Activated CD8-positive, alpha-beta T cell treated with anti-CD3 and anti-CD28 coated beads, Interleukin-2, amount 10 ng/mL, durations not matched to agents 7 days and 5 days (primary cell): Measurements from ENCODE around the gene NCK2. TPM values are rescaled to one million over a fixed set of nuclear protein-coding genes. Genes with fewer than 3 reads are reported as not detected.
"Not testable (repeated sequence)": the region's sequence is repeated elsewhere in the genome, so short reads cannot be mapped to it uniquely, and the experiment has no call there.

Source experiments
- ATAC-seq: fragments of 150-1000 bp; cut with Tn5 transposase; one replicate; pipeline ENCODE4 v1.10.0; 2021; ENCODE audit warnings: moderate library complexity
- CTCF ChIA-PET: fragments of 350-600 bp; sonication (Branson Sonifier 250); formaldehyde crosslinking; loops from one replicate; lab custom pipeline; 2021; ENCODE audit warnings: antibody characterized with exemption; lab: Charles Lee
- POLR2A ChIA-PET: fragments of 350-600 bp; sonication (Branson Sonifier 250); formaldehyde crosslinking; loops from one replicate; lab custom pipeline; 2021; ENCODE audit warnings: antibody characterized with exemption; lab: Charles Lee
- DNase-seq: peaks from one replicate; pipeline ENCODE4 v3.0.0-alpha.2; 2020
- H3K27ac Mint-ChIP-seq: one replicate; pipeline ENCODE4 v1.8.0; 2021; ENCODE audit warnings: mild to moderate bottlenecking, mixed read lengths
- H3K27me3 Mint-ChIP-seq: one replicate; pipeline ENCODE4 v1.8.0; 2021; ENCODE audit warnings: low read depth, mixed read lengths
- H3K36me3 Mint-ChIP-seq: one replicate; pipeline ENCODE4 v1.8.0; 2021; ENCODE audit warnings: low read depth, mixed read lengths
- H3K4me1 Mint-ChIP-seq: one replicate; pipeline ENCODE4 v1.8.0; 2021; ENCODE audit warnings: low read depth, mixed read lengths
- H3K4me3 Mint-ChIP-seq: one replicate; pipeline ENCODE4 v1.8.0; 2021; ENCODE audit warnings: mild to moderate bottlenecking, mixed read lengths
- H3K9me3 Mint-ChIP-seq: one replicate; pipeline ENCODE4 v1.8.0; 2022; ENCODE audit warnings: mixed read lengths; ENCODE audit not compliant: insufficient read depth
- total RNA-seq, 2 experiments: library from RNA; stranded (reverse); gene quantifications; one replicate each; pipeline ENCODE4 v1.2.3, GENCODE V29; 2021

The NCK2 gene
- total RNA-seq, 2 experiments from 2014 or later: 60.7 to 61.3 TPM

DNA sequence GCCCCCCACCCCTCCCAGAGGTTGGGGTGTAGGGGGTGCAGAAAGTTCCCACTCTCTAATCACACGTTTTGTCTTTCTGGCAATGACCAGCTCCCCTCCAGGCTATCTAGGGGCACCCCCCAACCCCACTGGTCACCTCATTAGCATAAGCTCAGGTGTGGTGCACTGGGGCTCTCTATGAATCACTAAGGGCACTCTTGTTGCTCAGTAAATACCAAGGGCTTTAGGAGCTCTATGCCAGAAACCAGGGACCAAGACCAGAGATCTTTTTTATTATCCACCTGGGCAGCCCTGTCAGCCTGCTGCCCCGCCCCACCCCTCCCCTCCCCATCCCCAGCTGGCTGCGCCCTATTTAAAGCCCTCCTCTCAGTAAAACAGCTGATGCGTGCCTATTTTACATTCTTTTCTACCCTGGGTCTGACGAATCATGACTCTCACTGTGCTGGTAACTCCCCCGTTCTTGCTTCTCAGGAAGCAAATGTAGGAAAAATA is 24.3 kb downstream of the NCK2 start:
- POLR2A ChIA-PET: interaction anchor here (0.9 to 1.0 kb wide), 2 partner anchors 11 to 14 kb away, joined by 3 to 5 read pairs; no protein-coding TSS in a partner anchor
- H3K27me3 Mint-ChIP-seq: no peaks in the 10 kb centered on the region
- H3K36me3 Mint-ChIP-seq: peaks cover 75% of the 10 kb centered on the region
- CTCF ChIA-PET: interaction anchor here (1.1 to 1.6 kb wide), 5 partner anchors 11 to 192 kb away, joined by 3 to 6 read pairs (median 5); no protein-coding TSS in a partner anchor
- H3K4me1 Mint-ChIP-seq: peaks cover 92% of the 10 kb centered on the region
- ATAC-seq (no peak), DNase-seq (no peak)
- H3K4me3 Mint-ChIP-seq: no peak overlapping the region
- H3K27ac Mint-ChIP-seq: peak overlapping the region; percentile 80
- H3K9me3 Mint-ChIP-seq: no peaks in the 10 kb centered on the region

DNA sequence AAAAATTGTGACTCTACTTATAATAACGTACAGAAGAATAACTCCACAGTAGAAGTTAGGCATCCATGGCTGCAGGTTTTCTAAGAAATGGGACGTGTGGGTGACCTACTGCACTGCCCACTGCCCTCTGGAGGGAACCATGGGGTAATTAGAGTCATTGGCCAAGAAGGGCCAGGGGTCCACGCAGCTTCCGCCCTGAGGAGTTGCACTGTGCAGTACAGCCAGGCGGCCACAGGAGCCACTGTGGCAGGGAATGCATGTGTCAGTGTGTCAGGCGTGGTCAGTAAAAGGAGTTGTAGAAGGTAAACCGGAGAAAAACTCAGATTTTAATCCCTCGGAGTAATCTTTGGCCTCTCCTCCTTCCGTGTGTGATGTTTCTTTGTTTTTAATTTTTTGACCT is 24.8 kb downstream of the NCK2 start:
- CTCF ChIA-PET: interaction anchor here (1.1 to 1.6 kb wide), 4 partner anchors 11 to 34 kb away, joined by 3 to 6 read pairs (median 6); no protein-coding TSS in a partner anchor
- H3K27ac Mint-ChIP-seq: peak overlapping the region; percentile 80
- no peak overlapping the region for H3K4me3 Mint-ChIP-seq
- ATAC-seq (peak; percentile 48), DNase-seq (no peak)
- H3K27me3 Mint-ChIP-seq: no peaks in the 10 kb centered on the region
- POLR2A ChIA-PET: no interaction called here
- no peaks in the 10 kb centered on the region for H3K9me3 Mint-ChIP-seq
- peaks cover 75% of the 10 kb centered on the region for H3K36me3 Mint-ChIP-seq
- H3K4me1 Mint-ChIP-seq: peaks cover 92% of the 10 kb centered on the region

DNA sequence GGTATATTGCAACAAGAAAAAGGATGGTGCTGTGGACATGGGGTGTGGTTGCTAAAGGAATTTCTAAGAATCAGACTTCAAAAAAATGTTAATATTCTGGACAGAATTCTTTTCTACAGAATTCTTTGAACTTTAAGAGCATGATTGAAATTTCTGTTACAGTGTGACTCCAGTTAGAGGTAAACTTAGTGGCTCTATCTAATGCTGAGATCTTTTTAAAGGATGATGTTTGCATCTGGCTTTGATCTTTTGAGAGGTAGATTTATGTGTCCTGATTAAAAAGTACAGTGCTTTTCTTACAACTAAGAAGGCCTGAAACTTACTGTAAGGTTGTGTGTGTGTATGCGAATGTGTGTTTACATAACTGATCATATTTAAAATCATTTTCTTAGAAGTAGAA is 25.4 kb downstream of the NCK2 start:
- DNase-seq: no peak
- Mint-ChIP-seq H3K27ac (peak overlapping the region; percentile 80), H3K4me3 (peak overlapping the region; percentile 53), H3K36me3 (peaks cover 76% of the 10 kb centered on the region), H3K9me3 (no peaks in the 10 kb centered on the region), H3K27me3 (no peaks in the 10 kb centered on the region), H3K4me1 (peaks cover 92% of the 10 kb centered on the region)
- POLR2A ChIA-PET: no interaction called here
- ATAC-seq: peak; percentile 66
- CTCF ChIA-PET: interaction anchor here (1.6 kb wide), 1 partner anchor 12 kb away, joined by 5 read pairs; no protein-coding TSS in a partner anchor

DNA sequence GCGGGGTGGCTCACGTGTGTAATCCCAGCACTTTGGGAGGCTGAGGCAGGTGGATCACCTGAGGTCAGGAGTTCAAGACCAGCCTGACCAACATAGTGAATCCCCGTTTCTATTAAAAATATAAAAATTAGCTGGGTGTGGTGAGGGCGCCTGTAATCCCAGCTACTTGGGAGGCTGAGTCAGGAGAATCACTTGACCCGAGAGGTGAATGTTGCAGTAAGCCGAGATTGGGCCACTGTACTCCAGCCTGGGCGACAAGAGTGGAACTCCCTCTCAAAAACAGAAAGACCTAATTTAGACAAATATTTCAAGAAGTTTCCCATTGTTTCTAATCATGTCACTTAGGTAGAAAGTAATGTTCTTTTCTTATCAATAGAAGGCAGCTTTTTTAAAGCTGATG is 26.6 kb downstream of the NCK2 start:
- H3K27me3 Mint-ChIP-seq, H3K4me3 Mint-ChIP-seq, DNase-seq, H3K9me3 Mint-ChIP-seq, H3K27ac Mint-ChIP-seq, ATAC-seq: not testable (repeated sequence)
- CTCF ChIA-PET: interaction anchor here (1.0 to 1.8 kb wide), 7 partner anchors 8 to 195 kb away, joined by 4 to 6 read pairs (median 5); no protein-coding TSS in a partner anchor
- H3K4me1 Mint-ChIP-seq: peaks cover 92% of the 10 kb centered on the region
- POLR2A ChIA-PET: interaction anchor here (1.1 to 1.4 kb wide), 2 partner anchors 19 to 25 kb away, joined by 3 to 5 read pairs; no protein-coding TSS in a partner anchor
- peaks cover 70% of the 10 kb centered on the region for H3K36me3 Mint-ChIP-seq

DNA sequence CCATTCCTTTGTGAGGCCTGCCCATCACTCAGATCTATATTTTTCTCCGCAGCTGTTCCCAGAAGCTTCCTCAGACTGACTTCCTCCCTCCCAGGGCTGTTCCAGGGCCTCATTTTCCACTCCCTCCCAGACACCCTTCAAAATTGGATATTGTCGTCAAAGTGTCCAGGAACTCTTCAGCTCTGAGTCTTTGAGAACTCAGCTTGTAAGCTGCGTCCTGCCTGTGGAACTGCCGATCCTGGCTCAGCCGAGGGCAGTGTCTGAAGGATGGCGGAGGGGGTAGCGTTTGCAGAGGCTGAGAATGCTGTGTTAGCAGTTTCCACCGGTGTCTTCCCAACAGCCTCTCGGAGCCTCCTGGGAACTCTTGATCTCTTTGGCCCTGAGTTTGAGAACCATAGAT is 27.1 kb downstream of the NCK2 start:
- peaks cover 92% of the 10 kb centered on the region for H3K4me1 Mint-ChIP-seq
- peaks cover 65% of the 10 kb centered on the region for H3K36me3 Mint-ChIP-seq
- no peaks in the 10 kb centered on the region for H3K27me3 Mint-ChIP-seq
- no peaks in the 10 kb centered on the region for H3K9me3 Mint-ChIP-seq
- CTCF ChIA-PET: interaction anchor here (1.0 to 1.8 kb wide), 8 partner anchors 8 to 311 kb away, joined by 3 to 6 read pairs (median 5); no protein-coding TSS in a partner anchor
- H3K4me3 Mint-ChIP-seq: no peak overlapping the region
- ATAC-seq: no peak
- POLR2A ChIA-PET: interaction anchor here (1.1 to 1.4 kb wide), 2 partner anchors 18 to 26 kb away, joined by 3 to 5 read pairs; no protein-coding TSS in a partner anchor
- no peak for DNase-seq
- peak overlapping the region; percentile 80 for H3K27ac Mint-ChIP-seq

DNA sequence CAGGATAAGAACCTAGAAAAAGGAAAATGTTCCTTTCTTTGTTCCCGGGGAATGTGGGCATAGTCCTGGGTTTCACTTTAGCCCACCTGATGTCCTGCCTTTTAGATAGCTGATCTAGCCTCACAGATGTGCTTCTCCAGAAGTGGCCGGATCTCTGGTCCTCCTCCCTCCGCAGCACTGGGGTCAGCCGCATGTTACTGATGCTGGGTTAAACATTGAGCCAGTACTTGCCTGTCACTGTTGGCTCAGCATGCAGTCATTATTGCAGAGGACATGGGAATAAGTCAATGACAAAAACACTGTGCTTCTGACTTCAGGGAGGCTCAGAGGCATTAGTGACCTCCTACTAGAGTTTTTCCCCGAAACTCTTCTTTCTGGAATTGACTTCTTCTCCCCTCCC is 27.6 kb downstream of the NCK2 start:
- Mint-ChIP-seq H3K9me3 (no peaks in the 10 kb centered on the region), H3K4me3 (no peak overlapping the region), H3K27me3 (no peaks in the 10 kb centered on the region), H3K27ac (peak overlapping the region; percentile 80), H3K36me3 (peaks cover 60% of the 10 kb centered on the region), H3K4me1 (peaks cover 92% of the 10 kb centered on the region)
- ChIA-PET POLR2A (no interaction called here), CTCF (interaction anchor here (1.0 to 1.8 kb wide), 7 partner anchors 9 to 311 kb away, joined by 3 to 5 read pairs (median 5); no protein-coding TSS in a partner anchor)
- ATAC-seq (no peak), DNase-seq (no peak)

DNA sequence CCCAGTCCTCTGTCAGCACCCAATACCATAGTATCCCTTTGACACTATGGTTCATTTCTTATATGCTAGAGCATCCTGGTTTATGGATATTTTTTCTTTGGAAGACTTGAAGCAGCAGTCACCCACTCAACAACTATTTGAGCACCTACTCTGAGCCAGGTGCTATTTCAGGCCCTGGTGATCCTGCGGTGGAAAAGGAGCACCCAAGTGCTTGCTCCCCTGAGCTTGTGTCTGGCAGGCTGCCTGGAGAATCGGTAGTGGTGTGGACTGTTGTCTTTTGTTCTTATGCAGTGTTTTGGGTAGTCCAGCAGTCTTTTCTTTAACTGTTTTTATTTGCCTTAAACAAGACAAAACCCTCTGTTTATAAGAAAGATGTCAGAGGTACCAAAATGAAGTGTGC is 28.9 kb downstream of the NCK2 start:
- Mint-ChIP-seq H3K4me3 (no peak overlapping the region), H3K4me1 (peaks cover 92% of the 10 kb centered on the region), H3K36me3 (peaks cover 52% of the 10 kb centered on the region), H3K27me3 (no peaks in the 10 kb centered on the region), H3K27ac (peak overlapping the region; percentile 50), H3K9me3 (no peaks in the 10 kb centered on the region)
- no peak for DNase-seq
- POLR2A ChIA-PET: interaction anchor here (5.7 kb wide), 1 partner anchor 19 kb away, joined by 23 read pairs; no protein-coding TSS in a partner anchor
- CTCF ChIA-PET: interaction anchor here (0.9 to 2.0 kb wide), 3 partner anchors 10 to 20 kb away, joined by 3 to 5 read pairs (median 3); no protein-coding TSS in a partner anchor
- ATAC-seq: no peak

DNA sequence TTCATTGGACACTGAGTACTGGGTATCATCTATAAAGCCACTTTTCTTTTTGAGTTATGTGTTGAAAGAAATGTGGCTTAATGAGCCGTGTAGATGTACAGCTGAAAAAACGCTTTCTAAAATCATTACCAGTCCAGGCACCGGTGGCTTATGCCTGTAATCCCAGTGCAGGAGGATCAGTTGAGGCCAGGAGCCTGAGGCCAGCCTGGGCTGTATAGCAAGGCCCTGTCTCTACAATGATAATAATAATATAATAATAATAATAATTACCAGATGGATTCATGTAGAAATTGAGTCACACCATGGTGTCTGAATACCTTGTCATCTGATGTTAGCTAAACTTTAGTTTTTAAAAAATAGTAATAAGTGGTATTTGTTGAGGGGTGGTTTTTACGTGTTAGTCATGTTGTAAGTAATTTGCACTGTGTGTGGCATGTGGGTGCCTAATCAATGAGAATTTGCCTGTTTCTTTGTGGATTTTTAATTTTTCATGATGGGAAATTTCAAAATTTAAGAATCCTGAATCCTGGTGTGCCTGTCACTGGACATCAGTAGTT is 30.1 kb downstream of the NCK2 start:
- H3K9me3 Mint-ChIP-seq: no peaks in the 10 kb centered on the region
- CTCF ChIA-PET: interaction anchor here (0.6 to 4.3 kb wide), 7 partner anchors 13 to 198 kb away, joined by 3 to 29 read pairs (median 5); no protein-coding TSS in a partner anchor
- ATAC-seq (no peak), DNase-seq (no peak)
- peak overlapping the region; percentile 85 for H3K27ac Mint-ChIP-seq
- H3K36me3 Mint-ChIP-seq: peaks cover 43% of the 10 kb centered on the region
- H3K4me3 Mint-ChIP-seq: no peak overlapping the region
- POLR2A ChIA-PET: interaction anchor here (1.5 to 5.7 kb wide), 2 partner anchors 13 to 20 kb away, joined by 5 to 23 read pairs; no protein-coding TSS in a partner anchor
- peaks cover 88% of the 10 kb centered on the region for H3K4me1 Mint-ChIP-seq
- no peaks in the 10 kb centered on the region for H3K27me3 Mint-ChIP-seq

DNA sequence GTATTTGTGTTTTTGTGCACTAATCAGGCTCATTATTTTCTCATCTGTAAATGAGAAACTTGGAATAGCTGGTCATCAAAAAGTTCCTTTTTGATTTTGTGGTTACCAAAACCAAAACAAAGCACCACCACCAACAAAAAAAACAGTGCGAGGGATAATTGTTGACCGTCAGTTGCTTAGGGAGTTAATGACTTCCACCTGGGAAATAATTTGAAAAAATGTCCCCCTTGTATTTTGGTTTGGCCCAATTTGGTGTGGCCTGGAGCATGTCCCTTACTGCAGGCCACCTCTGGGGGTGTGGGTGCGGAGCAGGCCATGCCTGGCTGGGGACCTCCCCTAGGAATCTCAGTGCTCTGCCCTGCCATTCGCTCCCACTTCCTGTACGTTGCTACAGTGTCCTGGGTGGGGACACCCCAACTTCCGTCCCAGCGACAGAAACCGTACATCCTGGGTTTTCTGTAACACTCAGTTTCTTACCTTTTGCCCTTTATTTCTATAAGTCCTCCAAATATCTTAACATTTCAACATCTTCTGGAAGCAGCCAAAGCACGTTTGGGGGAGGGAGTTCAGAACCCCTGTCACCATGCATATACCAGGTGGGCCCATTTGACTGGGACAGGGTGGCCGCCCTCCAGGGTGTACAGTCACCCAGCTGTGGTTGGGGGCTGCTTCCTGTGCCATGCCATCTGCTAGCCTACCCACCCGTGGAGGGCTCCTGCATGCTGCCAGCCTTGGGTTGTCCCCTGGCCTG is 31.3 kb downstream of the NCK2 start:
- H3K36me3 Mint-ChIP-seq: peaks cover 46% of the 10 kb centered on the region
- ATAC-seq (peak; percentile 76), DNase-seq (peak; percentile 58)
- peak overlapping the region; percentile 85 for H3K27ac Mint-ChIP-seq
- peak overlapping the region; percentile 63 for H3K4me3 Mint-ChIP-seq
- POLR2A ChIA-PET: interaction anchor here (0.6 to 5.7 kb wide), 7 partner anchors 11 to 199 kb away, joined by 3 to 29 read pairs (median 5); no protein-coding TSS in a partner anchor
- H3K27me3 Mint-ChIP-seq: no peaks in the 10 kb centered on the region
- CTCF ChIA-PET: interaction anchor here (0.9 to 4.3 kb wide), 12 partner anchors 12 to 319 kb away, joined by 3 to 29 read pairs (median 4); no protein-coding TSS in a partner anchor
- peaks cover 87% of the 10 kb centered on the region for H3K4me1 Mint-ChIP-seq
- no peaks in the 10 kb centered on the region for H3K9me3 Mint-ChIP-seq

DNA sequence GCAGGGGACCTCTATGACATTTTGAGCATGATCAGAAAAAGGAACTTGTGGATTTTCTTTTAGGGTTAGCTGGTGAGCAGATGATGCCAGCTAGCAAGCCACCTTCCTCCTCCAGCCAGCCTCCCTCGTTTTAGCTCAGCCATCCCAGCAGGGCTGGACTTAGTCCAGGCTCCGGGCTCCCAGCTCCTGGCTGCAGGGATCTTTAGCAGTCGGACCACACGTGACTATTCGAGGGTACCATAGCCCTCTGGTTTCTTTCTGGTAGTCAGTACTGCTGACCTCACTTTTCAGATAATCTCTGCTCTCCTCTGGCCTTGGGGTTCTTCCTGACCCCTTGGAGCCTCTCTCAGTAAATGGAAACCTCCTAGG is 31.8 kb downstream of the NCK2 start:
- DNase-seq: no peak
- H3K9me3 Mint-ChIP-seq: no peaks in the 10 kb centered on the region
- peak overlapping the region; percentile 63 for H3K4me3 Mint-ChIP-seq
- peaks cover 50% of the 10 kb centered on the region for H3K36me3 Mint-ChIP-seq
- ChIA-PET CTCF (interaction anchor here (1.0 to 4.3 kb wide), 10 partner anchors 11 to 318 kb away, joined by 3 to 29 read pairs (median 6); no protein-coding TSS in a partner anchor), POLR2A (interaction anchor here (0.6 to 5.7 kb wide), 7 partner anchors 13 to 198 kb away, joined by 3 to 29 read pairs (median 11); no protein-coding TSS in a partner anchor)
- no peaks in the 10 kb centered on the region for H3K27me3 Mint-ChIP-seq
- H3K27ac Mint-ChIP-seq: peak overlapping the region; percentile 85
- H3K4me1 Mint-ChIP-seq: peaks cover 91% of the 10 kb centered on the region
- no peak for ATAC-seq

DNA sequence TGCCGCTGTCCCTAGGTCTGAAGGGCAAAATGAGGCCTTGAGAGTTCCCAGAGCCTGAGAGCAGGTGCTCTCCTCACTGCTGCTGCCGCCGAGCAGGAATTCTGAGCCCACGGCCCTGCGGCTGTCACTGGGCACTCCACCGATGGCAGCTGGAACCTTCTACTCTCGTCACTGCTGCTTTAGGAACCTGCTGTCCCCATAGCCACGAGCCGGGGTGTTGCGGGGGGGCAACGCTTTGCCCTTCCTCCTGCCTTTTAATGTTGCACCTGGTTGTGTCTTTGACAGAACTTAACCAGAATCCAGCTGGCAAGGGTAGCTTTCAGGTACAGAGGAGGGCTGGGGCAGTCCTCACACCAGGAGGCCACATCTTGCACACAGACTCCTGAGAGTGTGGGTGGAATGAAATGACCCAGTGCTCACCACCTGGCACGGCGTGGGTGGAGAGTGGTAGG is 32.3 kb downstream of the NCK2 start:
- H3K4me3 Mint-ChIP-seq: peak overlapping the region; percentile 63
- peaks cover 51% of the 10 kb centered on the region for H3K36me3 Mint-ChIP-seq
- CTCF ChIA-PET: interaction anchor here (1.0 to 4.3 kb wide), 12 partner anchors 10 to 318 kb away, joined by 3 to 29 read pairs (median 4); no protein-coding TSS in a partner anchor
- H3K27me3 Mint-ChIP-seq: no peaks in the 10 kb centered on the region
- POLR2A ChIA-PET: interaction anchor here (0.9 to 5.7 kb wide), 8 partner anchors 10 to 57 kb away, joined by 4 to 29 read pairs (median 9); no protein-coding TSS in a partner anchor
- H3K4me1 Mint-ChIP-seq: peaks cover 92% of the 10 kb centered on the region
- DNase-seq (no peak), ATAC-seq (peak; percentile 17)
- H3K27ac Mint-ChIP-seq: peak overlapping the region; percentile 85
- H3K9me3 Mint-ChIP-seq: no peaks in the 10 kb centered on the region
